HG03025 (cell line): ENCODE data around the gene KIAA0232.
"Not testable (repeated sequence)": the region's sequence is repeated elsewhere in the genome, so short reads cannot be mapped to it uniquely, and the experiment has no call there.

Experiments
- ATAC-seq: cut with Tn5 transposase; IDR thresholded peaks from one replicate; pipeline ENCODE4 v1.9.1; 2021; ENCODE audit warnings: mild to moderate bottlenecking, moderate library complexity; ENCODE audit not compliant: unreplicated experiment, low FRiP score

KIAA0232 gene

DNA sequence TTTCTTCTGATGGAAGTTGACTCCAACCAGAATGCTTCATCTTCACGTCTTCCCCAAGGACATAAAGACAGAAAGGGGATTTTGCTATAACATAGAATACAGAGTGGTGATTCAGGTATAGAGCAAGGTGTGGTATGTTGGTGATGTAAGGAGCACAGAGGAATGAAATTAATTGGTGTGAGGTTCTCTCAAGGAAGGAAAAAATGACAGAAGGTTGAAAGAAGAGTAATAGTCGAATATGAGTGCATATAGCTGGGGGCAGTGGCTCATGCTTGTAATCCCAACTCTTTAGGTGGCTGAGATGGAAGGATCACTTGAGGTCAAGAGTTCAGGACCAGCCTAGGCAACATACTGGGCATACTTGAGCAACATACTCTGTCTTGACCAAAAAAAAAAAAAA is 20.1 kb downstream of the KIAA0232 start:
- no peak for ATAC-seq

DNA sequence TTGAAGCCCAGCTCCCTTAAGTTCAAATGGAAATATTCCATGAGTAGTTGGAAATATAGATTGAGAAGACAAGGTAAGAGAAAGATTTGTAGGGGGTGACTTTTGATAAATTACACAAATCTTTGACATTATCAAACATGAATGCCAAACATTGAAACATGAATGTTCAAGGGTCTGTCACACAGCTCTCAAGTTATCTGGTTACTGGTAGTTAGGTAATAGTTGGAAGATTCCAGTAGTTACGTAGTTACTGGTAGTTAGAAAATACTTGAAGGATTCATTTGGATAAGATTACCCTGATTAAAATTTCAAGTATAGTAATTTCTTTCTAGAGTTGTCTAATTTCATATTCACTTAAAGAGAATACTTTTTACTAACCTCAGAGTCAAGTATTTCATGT is 20.7 kb downstream of the KIAA0232 start:
- no peak for ATAC-seq

DNA sequence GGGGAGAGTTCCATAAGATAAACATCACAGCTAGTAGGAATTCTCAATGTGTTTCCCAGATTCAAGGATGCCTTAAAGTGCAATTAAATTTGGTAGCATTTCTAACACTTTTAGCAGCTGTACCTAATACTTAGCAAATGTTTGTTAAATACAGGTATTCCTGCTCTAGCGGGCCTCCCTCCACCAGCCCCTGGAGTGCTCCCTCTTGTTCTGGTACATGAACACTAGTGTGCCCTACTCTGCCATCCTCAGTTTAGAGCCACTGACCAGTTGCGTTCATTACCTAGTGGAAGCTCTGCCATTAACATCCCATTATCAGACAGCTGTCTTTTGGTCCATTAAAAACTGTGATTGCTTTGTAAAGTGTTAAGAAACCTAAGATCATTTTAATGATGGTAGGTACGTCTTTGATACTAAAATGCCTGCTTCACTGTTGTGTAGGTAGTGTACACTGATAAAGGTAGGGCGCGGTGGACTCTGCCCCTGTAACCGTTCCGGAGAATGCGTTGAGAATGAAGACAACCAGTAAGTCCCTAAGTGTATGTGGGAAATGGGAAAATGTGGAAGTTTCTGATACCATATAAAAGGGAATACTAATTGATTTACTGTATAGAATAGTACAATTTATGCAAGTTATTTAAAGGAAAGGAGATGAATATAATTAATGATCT is 21.7 kb downstream of the KIAA0232 start:
- no peak for ATAC-seq

DNA sequence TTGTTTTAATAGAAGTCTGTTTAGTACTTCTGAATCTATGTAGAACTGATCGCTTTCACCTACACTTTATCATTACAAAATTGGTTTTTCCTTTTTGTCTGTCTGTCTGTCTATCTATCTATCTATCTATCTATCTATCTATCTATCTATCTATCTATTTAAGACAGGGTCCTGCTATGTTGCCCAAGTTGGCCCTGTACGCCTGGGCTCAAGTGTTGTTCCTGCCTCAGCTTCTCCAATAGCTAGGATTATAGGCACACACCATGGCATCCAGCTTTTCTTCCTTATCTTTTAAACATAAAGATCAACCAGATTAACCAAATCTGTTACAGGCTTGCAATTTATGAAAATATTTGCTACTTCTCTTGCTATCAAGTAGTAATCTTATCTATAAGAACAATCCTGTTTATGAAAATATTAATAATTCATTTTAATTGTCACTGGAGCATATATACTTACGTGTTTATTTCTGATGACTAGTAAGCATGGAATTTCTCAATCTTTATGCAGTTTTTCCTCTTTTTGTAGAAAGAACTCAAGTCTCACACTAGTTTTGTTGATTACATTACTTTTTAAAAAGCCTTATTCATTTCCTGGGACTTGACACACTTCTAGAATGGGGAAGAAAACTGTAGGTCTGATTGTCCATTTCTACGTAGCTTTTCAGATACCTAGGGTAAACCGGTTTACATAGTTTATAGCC is 24.5 kb downstream of the KIAA0232 start:
- ATAC-seq: no peak

DNA sequence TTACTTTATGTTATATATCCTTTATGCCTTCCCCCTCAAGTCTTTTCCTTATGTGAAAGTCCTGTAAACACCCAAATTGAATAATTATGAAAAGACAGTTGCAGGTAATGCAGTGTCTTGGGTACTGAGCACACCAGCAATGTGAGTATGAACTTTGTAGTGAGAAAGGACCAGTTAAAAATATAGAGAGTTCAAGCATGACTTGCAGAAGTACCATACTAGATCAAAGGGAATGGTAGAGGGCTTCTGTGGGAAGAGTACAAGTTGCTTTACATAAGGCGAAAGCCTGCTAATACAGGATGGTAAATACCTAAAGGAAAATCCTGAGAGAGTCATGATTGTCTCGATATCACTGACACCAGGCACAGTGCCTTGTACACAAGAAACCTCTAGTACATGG is 25.7 kb downstream of the KIAA0232 start:
- ATAC-seq: no peak

DNA sequence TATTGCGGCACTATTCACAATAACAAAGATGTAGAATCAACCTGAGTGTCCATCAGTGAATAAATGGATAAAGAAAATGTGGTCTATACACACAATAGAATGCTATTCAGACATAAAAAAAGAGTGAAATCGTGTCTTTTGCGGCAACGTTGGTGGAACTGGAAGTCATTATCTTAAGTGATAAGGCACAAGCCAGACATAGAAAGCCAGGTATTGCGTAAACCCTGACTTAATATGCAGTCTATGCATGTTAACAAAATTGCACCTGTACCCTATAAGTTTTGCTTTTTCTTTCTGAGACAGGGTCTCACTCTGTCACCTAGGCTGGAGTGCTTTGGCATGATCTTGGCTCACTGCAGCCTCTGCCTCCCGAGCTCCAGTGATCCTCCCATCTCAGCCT is 28.6 kb downstream of the KIAA0232 start:
- ATAC-seq: no peak

DNA sequence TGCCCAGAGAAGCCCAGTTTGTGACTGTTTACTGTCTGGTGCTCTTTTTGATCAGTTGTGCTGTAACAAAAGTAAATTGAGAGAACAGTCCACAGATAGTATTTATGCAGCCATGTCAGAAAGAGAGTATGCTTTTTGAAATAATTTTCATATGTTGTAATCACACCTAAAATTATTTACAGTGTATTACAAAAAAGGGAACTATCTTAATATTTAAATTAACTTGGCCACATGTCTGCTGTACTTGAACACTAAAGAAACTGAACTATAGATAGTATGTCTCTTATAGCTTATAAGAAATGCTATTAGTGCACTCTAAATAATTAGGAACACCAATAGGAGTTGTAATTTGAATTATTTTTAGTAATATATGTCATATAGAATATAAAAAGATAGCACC is 30.2 kb downstream of the KIAA0232 start:
- no peak for ATAC-seq

DNA sequence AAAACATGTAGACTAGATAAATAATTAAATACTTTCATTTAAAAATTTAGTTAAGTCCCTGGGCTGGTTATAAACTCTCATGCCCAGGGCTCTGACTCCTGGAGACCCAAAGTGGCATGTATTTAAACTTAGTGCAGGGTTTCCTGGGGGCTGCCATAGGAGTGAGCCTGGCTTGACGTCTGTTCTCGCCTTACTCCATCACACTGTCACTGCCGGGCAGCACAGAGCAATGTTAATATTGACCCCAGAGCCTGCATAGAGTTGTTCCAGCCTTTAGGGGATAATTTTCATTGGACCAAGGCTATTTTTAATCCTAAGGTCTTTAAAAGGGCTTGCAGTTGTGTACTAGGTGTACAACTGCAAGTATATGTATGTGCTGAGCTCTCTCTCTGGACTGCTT is 31.2 kb downstream of the KIAA0232 start:
- no peak for ATAC-seq

DNA sequence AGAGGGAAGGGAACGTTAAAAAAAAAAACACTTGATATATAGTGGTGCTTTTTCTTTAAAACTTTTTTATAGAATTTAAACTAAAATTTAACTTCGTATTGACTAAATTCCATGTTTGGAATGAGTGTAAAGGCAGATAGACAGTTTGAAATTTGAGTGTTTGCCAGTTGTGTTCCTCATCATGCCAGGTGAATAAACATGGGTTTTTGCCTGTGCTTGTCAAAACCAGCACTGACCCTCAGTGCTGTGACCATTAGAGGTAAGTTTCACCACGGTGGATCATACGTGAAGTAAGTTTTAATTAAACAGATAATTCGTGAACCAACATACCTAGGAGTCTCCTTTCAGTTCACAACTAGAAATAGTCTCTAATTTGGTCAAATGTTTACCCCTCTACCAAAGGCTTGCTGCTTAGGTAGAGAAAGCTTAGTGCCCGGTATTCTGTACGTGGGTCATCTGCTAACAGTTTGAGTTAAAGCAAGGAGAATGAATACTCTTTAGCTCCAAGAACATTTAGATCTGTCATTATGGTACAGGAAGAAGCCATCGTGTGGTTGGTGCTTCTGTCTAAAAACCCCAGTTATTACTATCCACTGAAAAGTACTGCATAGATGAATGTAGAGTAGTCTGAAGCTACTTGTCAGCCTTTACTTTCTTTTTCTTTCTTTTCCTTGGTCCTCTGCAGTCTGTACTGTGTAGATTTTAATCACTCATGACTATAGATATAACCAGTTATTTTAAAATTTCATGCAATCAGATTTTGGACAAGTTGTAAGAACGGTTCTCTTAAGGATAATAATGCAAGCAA is 32.7 kb downstream of the KIAA0232 start:
- no peak for ATAC-seq

DNA sequence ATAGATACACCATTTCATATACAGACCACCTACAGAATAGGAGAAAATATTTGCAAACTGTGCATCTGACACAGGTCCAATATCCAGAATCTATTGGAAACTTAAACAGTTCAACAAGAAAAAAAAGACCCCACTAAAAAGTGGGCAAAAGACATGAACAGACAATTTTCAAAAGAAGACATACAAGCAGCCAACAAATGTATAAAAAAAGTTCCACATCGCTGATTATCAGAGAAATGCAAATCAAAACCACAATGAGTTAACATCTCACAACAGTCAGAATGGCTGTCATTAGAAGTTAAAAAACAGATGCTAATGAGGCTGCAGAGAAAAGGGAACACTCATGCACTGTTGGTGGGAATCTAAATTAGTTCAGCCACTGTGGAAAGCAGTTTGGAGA is 36.8 kb downstream of the KIAA0232 start:
- ATAC-seq: no peak

DNA sequence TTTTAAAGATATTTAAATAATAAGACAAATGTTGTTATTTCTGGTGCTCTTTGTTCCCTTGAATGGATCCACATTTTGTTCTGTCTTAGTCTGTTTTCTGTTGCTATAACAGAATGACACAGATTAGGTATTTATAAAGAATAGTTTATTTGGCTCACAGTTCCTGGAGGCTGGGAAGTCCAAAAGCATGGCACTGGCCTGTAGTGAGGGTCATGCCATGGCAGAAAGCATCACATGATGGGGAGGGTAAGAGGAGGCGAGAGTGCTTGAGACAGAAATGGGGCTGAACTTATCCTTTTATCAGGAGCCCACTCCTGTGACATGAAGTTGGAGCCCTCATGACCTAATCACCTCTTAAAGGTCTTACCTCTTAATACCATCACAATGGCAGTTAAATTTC is 38.2 kb downstream of the KIAA0232 start:
- ATAC-seq: no peak

DNA sequence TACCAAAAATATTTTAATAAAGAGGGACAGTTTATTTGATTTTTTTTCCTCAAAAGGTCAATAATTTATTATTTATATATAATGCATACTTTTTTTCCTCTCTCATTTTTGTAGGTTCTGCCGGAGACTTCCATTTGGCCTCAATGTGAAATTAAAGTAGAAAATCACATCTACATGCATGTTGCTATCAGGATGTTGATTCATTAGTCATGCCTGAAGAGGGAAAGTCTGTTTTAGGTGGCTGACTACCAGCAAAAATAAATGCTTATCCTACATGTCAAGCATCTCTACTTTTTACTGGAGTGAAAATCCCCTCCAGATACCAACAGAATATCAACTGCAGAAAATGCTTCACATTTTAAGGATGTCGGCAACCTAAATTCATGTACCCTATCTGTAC is 41.5 kb downstream of the KIAA0232 start:
- no peak for ATAC-seq

DNA sequence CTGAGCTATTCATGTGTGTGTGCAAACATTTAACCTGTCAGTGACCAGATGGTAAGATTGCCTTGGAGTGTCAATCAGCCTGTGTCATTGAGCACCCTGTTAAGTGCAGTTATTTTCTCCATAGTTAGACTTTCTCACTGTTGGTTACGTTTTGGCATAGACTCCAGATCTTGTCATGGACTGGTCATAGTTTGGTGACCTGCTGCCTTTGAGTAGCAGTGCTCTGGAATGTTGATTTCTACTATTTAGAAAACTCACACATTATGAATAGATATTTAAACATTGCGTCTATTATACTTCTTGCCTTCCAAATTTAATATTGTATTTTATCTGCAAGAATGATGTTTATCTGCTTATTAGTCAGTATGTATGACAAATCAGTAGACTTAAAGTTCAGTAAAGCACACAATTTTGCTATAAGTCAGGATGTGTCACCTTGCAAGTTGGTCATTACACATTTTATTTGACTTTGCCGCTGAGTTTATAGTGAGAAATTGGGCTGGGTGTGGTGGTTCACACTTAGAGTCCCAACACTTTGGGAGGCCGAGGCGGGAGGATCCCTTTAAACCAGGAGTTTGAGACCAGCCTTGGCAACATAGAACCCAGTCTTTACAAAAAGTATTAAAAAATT is 42.4 kb downstream of the KIAA0232 start:
- ATAC-seq: no peak

DNA sequence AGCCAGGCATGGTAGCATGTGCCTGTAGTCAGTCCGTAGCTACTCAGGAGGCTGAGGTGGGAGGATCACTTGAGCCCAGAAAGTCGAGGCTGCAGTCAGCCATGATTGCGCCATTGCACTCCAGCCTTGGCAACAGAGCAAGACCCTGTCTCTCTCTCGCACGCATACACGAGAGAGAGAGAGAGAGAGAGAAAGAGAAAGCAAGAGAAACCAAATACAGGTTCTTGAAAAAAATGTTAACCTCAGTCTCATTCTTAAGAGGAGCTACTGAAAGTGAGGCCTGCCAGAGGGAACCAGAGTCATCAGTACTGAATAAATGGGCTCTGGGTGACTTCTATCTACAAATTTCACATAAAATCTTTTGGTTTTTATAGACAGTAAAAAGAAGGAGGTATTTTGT is 42.9 kb downstream of the KIAA0232 start:
- no peak for ATAC-seq

DNA sequence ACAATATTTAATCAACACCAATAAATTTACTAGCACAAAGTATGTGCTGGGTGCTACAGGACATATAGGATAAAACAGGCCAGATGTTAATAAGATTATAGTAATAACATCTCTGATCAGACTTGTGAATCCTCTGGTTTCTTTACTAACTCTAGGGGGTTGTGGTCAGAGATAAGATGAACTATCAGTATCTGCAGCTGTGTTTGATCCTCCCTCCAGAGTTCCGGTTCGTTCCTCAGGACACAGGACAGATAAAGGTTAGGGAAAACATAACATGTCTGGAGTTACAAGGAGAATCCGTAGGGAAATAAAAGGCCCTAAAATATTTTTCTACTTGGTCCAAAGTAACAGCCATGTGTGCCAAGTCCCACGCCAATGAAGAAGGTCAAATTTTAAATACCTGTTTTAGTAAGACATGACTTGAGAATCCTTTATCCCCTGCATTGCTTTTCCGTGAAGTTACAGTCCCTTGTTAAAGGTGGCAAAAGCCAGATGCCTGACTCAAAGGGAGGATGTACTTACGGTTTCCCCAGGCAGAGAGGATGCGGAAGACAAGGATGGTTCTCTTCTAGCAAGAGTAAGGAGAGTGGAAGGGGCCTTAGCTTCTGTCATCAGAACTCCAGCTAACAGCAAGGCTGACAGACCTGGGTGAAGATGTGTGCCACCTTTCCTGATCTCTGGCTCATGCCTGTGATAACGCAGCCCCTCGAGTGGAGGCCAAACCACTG is 44.4 kb downstream of the KIAA0232 start:
- ATAC-seq: no peak

DNA sequence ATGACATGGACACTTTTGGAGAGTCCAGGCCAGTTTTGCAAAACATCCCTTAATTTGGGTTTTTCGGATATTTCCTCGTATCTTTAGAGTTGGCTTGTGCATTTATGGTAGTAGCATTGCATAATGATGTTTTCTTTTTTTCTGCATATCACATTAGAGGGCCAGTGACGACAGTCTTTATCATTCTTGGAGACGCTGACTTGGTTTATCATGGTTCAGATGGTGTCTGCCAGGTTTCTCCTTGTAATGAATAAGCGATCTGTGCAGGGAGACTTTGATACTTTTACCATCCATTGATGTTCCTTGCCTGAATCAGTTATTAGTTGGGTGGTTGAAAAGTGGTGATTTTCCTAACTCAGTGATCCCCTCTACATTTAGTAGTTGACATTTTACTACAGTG is 46.6 kb downstream of the KIAA0232 start:
- ATAC-seq: no peak

DNA sequence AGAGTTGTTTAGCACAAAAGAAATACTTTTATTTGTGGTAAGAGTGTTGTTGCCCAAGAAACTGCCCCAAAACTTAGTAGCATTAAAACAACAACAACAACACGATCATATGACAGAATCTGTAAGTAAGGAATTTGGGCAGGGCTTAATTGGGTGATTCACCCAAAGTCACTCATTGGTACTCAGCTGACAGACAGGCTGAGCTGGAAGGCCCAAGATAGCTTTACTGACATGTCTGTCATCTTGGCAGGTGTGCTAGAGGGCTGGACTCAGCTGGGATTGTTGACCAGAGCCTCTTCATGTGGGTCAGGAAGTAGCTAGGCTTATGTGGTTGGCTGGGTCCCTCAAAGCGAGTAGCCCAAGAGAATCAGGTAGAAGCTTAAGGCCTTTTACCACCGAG is 52.3 kb downstream of the KIAA0232 start:
- no peak for ATAC-seq

DNA sequence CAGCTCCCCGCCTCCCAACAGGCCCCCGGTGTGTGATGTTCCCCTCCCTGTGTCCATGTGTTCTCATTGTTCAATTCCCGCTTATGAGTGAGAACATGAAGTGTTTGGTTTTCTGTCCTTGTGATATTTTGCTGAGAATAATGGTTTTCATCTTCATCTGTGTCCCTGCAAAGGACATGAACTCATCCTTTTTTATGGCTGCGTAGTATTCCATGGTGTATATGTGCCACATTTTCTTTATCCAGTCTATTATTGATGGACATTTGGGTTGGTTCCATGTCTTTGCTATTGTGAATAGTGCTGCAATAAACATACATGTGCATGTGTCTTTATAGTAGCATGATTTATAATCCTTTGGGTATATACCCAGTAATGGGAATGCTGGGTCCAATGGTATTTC is 53.1 kb downstream of the KIAA0232 start:
- not testable (repeated sequence) for ATAC-seq

DNA sequence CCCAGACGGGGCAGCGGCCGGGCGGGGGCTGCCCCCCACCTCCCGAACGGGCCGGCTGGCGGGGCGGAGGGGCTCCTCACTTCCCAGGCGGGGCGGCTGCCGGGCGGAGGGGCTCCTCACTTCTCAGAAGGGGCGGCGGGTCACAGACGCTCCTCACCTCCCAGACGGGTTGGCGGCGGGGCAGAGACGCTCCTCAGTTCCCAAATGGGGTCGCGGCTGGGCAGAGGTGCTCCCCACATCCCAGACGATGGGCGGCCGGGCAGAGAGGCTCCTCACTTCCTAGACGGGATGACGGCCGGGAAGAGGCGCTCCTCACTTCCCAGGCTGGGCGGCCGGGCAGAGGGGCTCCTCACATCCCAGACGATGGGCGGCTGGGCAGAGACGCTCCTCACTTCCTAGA is 54.6 kb downstream of the KIAA0232 start:
- not testable (repeated sequence) for ATAC-seq

DNA sequence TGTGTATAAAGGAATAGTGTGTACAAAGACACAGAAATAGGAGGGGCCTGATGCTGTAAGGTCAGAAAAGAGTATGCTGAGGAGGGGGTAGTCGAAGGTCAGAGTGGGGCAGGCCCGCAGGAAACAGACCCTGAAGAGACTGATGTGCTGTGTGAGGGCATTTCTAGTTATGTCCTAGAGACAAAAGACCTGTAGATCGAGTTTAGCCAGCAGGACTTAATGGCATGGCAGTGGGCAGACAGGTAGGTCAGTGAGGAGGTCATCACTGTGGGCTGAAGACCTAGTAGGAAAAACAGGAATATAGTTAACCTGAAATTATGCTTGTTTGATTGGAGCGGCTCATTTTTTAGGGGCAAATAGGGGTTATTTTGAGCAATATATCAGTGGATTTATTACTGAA is 57.1 kb downstream of the KIAA0232 start:
- no peak for ATAC-seq
